Body of pancreas (tissue), 4 donors: ENCODE measurements around the gene SUSD3.

Experiments used
- POLR2A ChIP-seq, 3 donors: fragments of 450-650 bp; IDR thresholded peaks; one replicate each; pipeline ENCODE4 v1.6.1; 2016; ENCODE audit warnings: antibody characterized with exemption in 3 of 3, mild to moderate bottlenecking in 2 of 3
- TF ChIP-seq, protein P1 (sequence below), 7 experiments: fragments of 450-650 bp in 4 of 7; fragments of 200-600 bp in 3 of 7; sonication (generic) in 3 of 7; IDR thresholded peaks; one replicate each; pipeline ENCODE4 v1.5.1; 2016 to 2019; ENCODE audit warnings: antibody characterized with exemption in 7 of 7

DNA sequence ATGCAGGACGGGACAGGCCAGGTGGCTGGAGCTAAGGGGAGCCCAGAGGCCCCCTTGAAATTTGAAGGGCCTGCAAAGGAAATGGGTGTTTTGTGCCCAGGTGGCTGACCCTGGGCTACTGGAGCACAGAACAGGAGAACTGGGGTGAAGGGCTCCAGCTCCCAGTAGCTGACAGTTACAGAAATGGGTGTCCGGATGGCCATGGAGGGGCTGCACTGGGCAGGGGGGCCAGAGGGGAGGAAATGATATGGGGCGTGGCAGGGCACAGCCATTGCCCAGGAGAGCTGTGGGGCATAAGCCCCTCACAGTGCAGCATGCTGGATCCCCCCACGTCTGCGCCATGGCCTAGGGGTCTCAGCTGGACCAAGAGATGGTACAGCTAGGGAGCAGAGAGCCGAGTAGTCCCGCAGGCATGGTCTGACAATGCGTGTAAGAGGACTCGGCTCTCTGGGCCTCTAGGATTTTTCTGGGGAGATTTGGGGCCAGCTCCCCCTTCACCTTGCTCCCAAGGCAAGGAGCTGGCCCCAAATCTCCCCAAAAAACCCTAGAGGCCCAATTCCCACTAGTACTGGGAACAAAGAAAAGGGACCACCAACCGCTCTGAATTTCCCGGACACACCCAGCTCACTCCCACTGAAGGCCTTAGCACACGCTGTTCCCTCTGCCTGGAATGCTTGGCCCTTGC lies 29.6 kb downstream of the SUSD3 start:
- TF ChIP-seq, protein P1, sequence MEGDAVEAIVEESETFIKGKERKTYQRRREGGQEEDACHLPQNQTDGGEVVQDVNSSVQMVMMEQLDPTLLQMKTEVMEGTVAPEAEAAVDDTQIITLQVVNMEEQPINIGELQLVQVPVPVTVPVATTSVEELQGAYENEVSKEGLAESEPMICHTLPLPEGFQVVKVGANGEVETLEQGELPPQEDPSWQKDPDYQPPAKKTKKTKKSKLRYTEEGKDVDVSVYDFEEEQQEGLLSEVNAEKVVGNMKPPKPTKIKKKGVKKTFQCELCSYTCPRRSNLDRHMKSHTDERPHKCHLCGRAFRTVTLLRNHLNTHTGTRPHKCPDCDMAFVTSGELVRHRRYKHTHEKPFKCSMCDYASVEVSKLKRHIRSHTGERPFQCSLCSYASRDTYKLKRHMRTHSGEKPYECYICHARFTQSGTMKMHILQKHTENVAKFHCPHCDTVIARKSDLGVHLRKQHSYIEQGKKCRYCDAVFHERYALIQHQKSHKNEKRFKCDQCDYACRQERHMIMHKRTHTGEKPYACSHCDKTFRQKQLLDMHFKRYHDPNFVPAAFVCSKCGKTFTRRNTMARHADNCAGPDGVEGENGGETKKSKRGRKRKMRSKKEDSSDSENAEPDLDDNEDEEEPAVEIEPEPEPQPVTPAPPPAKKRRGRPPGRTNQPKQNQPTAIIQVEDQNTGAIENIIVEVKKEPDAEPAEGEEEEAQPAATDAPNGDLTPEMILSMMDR (IDR thresholded peaks at IDR 0.05) = no peak
- TF ChIP-seq POLR2A (IDR thresholded peaks at IDR 0.05) = no peak
